Measurements from ENCODE around the gene PRKCE. TPM values are rescaled to one million over a fixed set of nuclear protein-coding genes. Genes with fewer than 3 reads are reported as not detected.
A peak's percentile ranks its signal among the peaks of the same experiment; 100 is the strongest.

Gene PRKCE
- total RNA-seq, 1 experiment from 2014 or later = 21.7 TPM

DNA sequence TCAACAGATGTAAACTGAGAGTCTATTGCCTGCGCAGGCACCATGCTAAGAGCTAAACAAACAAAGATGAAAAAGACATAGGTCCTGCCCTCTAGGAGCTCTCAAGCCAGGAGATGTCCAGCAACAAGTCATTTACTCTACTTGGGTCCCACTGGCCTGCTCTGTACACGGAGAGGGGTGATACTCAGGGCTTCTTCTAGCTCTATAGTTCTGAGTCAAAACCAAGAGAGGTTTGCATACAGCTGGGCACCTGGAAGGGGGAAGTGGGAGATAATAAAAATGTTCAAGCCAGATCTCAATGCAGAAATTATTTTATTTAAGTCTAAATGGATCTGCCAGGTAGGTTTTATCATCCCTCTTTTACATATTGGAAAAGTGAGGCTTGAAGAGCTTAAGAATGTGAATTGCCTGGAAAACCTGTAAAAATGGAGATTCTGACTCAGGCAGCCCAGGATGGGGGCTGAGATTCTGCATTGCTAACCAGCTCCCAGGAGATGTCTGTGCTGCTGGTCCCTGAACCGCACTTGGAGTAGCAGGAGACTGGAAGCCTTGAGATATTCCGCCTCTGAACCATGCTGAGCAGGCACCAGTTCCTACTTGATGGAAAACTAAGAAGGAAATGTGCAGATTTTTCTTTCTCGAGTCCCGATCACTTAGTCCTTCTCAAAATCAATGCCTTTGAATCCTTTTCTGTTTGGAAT is 201.1 kb downstream of the PRKCE start:
- Histone ChIP-seq H3K27me3 (ENCODE audit: insufficient read depth, low read depth) (no peaks in the 10 kb centered on the region), H2AFZ (no peak overlapping the region), H3K27ac (no peak overlapping the region), H4K20me1 (ENCODE audit: insufficient read depth) (peaks cover 11% of the 10 kb centered on the region; the same call in 1 of the 2 replicates), H3K9me2 (ENCODE audit: insufficient read depth) (no peaks in the 10 kb centered on the region), H3K4me1 (replicated peaks; ENCODE audit: insufficient read depth) (peaks cover 36% of the 10 kb centered on the region), H3K4me3 (no peak overlapping the region), H3F3A (ENCODE audit: insufficient read depth, low read depth) (peaks cover 22% of the 10 kb centered on the region), H3K79me2 (ENCODE audit: low read depth) (0 out of 2 replicates have a peak, but pooled peaks cover 17% of the 10 kb centered on the region), H3K9me3 (ENCODE audit: insufficient read depth, low read depth) (no peaks in the 10 kb centered on the region), H3K36me3 (ENCODE audit: low read depth) (no peaks in the 10 kb centered on the region), H3K4me2 (peak overlapping the region; percentile 63)
- ChIA-PET POLR2A (ENCODE audit: unreplicated experiment) (interaction anchor here (0.6 kb wide), 1 partner anchor 10 kb away, joined by 4 read pairs; no protein-coding TSS in a partner anchor), CTCF (interaction anchor here (0.6 kb wide), 1 partner anchor 176 kb away, joined by 3 read pairs; no protein-coding TSS in a partner anchor)
- TF ChIP-seq, protein P1, sequence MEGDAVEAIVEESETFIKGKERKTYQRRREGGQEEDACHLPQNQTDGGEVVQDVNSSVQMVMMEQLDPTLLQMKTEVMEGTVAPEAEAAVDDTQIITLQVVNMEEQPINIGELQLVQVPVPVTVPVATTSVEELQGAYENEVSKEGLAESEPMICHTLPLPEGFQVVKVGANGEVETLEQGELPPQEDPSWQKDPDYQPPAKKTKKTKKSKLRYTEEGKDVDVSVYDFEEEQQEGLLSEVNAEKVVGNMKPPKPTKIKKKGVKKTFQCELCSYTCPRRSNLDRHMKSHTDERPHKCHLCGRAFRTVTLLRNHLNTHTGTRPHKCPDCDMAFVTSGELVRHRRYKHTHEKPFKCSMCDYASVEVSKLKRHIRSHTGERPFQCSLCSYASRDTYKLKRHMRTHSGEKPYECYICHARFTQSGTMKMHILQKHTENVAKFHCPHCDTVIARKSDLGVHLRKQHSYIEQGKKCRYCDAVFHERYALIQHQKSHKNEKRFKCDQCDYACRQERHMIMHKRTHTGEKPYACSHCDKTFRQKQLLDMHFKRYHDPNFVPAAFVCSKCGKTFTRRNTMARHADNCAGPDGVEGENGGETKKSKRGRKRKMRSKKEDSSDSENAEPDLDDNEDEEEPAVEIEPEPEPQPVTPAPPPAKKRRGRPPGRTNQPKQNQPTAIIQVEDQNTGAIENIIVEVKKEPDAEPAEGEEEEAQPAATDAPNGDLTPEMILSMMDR (conservative IDR thresholded peaks at IDR 0.05) = no peak
- TF ChIP-seq EZH2 (IDR thresholded peaks at IDR 0.05; ENCODE audit: low read depth) = no peak
- BruUV-seq (replicated peaks) = no TSS peak
- no peak for DNase-seq
- intact Hi-C loops (cut with micrococcal nuclease; ENCODE audit: unreplicated experiment) = no loop called here

GRCh38 chr2:45855374-45855773 is 203.9 kb downstream of the PRKCE start:
- intact Hi-C loops (cut with micrococcal nuclease; ENCODE audit: unreplicated experiment) = no loop called here
- BruUV-seq (replicated peaks) = no TSS peak
- no peaks in the 10 kb centered on the region for H3K36me3 ChIP-seq (ENCODE audit: low read depth)

DNA sequence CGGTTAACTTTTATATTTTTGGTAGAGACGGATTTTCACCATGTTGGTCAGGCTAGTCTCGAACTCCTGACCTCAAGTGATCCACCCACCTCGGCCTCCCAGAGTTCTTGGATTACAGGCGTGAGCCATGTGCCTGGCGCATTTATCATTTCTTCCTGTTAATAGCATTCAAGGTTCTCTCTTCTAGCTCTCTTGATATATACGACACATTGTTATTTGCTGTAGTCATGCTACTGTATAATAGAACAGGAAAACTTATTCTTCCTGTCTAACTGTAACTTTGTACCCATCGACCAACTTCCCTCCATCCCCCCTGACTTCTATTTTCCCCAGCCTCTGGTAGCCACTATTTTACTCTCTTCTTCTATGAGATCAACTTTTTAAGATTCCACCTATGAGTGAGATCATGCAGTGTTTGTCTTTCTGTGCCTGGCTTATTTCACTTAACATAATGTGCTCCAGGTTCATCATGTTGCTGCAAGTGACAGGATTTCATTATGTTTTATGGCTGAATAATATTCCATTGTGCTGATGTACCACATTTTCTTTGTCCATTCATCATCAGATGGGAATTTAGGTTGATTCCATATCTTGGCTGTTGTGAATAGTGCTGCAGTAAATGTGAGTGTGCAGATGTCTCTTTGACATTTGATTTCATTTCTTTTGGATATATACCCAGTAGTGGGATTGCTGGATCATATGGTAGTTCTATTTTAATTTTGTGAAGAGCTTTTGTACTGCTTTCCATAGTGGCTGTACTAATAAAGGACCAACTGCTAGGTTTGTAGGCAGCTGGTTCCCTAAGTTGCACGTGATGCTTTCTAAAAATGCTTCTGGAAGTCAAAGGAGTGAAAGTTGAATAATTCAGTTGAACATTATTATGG is 205.2 kb downstream of the PRKCE start:
- Histone ChIP-seq H3K36me3 (ENCODE audit: low read depth) (no peaks in the 10 kb centered on the region), H3K4me2 (no peak overlapping the region), H3K27ac (no peak overlapping the region), H2AFZ (no peak overlapping the region), H3K79me2 (ENCODE audit: low read depth) (0 out of 2 replicates have a peak, but pooled peaks cover 17% of the 10 kb centered on the region), H3K9me3 (ENCODE audit: insufficient read depth, low read depth) (no peaks in the 10 kb centered on the region), H3K9me2 (ENCODE audit: insufficient read depth) (no peaks in the 10 kb centered on the region), H3K4me1 (replicated peaks; ENCODE audit: insufficient read depth) (peaks cover 20% of the 10 kb centered on the region), H3K27me3 (ENCODE audit: insufficient read depth, low read depth) (no peaks in the 10 kb centered on the region), H4K20me1 (ENCODE audit: insufficient read depth) (peaks cover 11% of the 10 kb centered on the region; the same call in 1 of the 2 replicates), H3K4me3 (no peak overlapping the region), H3F3A (ENCODE audit: insufficient read depth, low read depth) (peaks cover 12% of the 10 kb centered on the region)
- intact Hi-C loops (cut with micrococcal nuclease; ENCODE audit: unreplicated experiment) = no loop called here
- TF ChIP-seq, protein P1 (conservative IDR thresholded peaks at IDR 0.05) = no peak
- no peak for TF ChIP-seq EZH2 (IDR thresholded peaks at IDR 0.05; ENCODE audit: low read depth)
- no TSS peak for BruUV-seq (replicated peaks)
- ChIA-PET CTCF (no interaction called here), POLR2A (ENCODE audit: unreplicated experiment) (interaction anchor here (0.7 kb wide), 1 partner anchor 207 kb away, joined by 3 read pairs; no protein-coding TSS in a partner anchor)
- no peak for DNase-seq

More at GRCh38 chr2:45855374-45855773, 203.9 kb downstream of the PRKCE start:
- H3K4me1 ChIP-seq (replicated peaks; ENCODE audit: insufficient read depth) = peaks cover 31% of the 10 kb centered on the region
- H3K4me3 ChIP-seq = no peak overlapping the region
- H2AFZ ChIP-seq = no peak overlapping the region
- no peaks in the 10 kb centered on the region for H3K27me3 ChIP-seq (ENCODE audit: insufficient read depth, low read depth)
- H3K9me2 ChIP-seq (ENCODE audit: insufficient read depth) = no peaks in the 10 kb centered on the region
- H3F3A ChIP-seq (ENCODE audit: insufficient read depth, low read depth) = peaks cover 22% of the 10 kb centered on the region
- no peak overlapping the region for H3K27ac ChIP-seq
- POLR2A ChIA-PET (ENCODE audit: unreplicated experiment) = no interaction called here
- 0 out of 2 replicates have a peak, but pooled peaks cover 17% of the 10 kb centered on the region for H3K79me2 ChIP-seq (ENCODE audit: low read depth)
- H4K20me1 ChIP-seq (ENCODE audit: insufficient read depth) = peaks cover 11% of the 10 kb centered on the region; the same call in 1 of the 2 replicates
- DNase-seq = no peak
- CTCF ChIA-PET = no interaction called here
- no peak overlapping the region for H3K4me2 ChIP-seq
- no peaks in the 10 kb centered on the region for H3K9me3 ChIP-seq (ENCODE audit: insufficient read depth, low read depth)
- TF ChIP-seq, protein P1 (conservative IDR thresholded peaks at IDR 0.05) = no peak
- no peak for TF ChIP-seq EZH2 (IDR thresholded peaks at IDR 0.05; ENCODE audit: low read depth)
